ENCODE results near the gene MYO1E.
"Not testable (repeated sequence)": the region's sequence is repeated elsewhere in the genome, so short reads cannot be mapped to it uniquely, and the experiment has no call there.

MYO1E gene

DNA sequence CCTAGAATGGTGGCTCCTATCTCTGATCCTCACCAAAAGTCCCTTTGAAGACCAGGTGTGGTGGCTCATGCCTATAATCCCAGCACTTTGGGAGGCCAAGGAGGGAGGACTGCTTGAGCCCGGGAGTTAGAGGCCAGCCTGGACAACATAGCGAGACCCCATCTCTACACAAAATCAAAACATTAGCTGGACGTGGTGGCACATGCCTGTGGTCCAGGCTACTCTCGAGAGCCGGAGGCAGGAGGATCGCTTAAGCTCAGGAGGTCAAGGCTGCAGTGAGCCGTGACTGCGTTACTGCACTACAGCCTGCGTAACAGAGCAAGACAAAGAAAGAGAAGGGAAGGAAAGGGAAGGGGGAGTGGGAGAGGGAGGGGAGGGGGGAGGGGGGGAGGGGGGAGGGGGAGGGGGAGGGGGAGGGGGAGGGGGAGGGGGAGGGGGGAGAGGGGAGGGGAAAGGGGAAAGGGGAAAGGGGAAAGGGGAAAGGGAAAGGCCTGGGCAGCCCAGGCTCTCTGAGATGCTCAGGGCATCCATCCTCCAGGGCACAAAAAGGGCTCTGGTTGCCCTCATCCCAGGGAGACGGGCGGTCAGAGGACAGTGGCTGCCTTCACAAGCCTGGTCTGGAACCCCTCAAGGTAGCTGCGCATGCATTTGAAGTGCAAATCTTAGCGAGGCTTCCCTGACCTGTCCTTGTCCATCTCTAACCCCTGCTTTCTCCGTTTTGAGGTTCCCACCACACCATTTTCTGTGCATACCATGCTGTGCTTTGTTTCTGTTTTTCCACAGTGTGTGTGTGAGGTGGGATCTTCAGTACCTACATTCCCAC is 89.9 kb downstream of the MYO1E start:
- Histone ChIP-seq H3K36me3 (ENCODE audit: control insufficient read depth in 1 of 2, insufficient read depth in 2 of 2, low read length in 2 of 2) (no peaks in the 10 kb centered on the region), H3K27ac (ENCODE audit: low read depth, low read length) (peak overlapping the region; percentile 1), H3K4me3 (ENCODE audit: low read depth in 1 of 2, low read length in 2 of 2) (no peak overlapping the region), H3K27me3 (ENCODE audit: control insufficient read depth in 1 of 2, insufficient read depth in 2 of 2, low read length in 2 of 2) (no peaks in the 10 kb centered on the region), H3K4me1 (ENCODE audit: control insufficient read depth in 1 of 2, insufficient read depth in 2 of 2, low read length in 2 of 2) (peaks cover 31 to 40% of the 10 kb centered on the region in 2 donors), H3K9me3 (ENCODE audit: control insufficient read depth in 1 of 2, low read length in 2 of 2) (no peaks in the 10 kb centered on the region), H3K9ac (ENCODE audit: low read depth in 1 of 2, low read length in 2 of 2) (peak overlapping the region in 1 of 2 donors; percentile 4)

DNA sequence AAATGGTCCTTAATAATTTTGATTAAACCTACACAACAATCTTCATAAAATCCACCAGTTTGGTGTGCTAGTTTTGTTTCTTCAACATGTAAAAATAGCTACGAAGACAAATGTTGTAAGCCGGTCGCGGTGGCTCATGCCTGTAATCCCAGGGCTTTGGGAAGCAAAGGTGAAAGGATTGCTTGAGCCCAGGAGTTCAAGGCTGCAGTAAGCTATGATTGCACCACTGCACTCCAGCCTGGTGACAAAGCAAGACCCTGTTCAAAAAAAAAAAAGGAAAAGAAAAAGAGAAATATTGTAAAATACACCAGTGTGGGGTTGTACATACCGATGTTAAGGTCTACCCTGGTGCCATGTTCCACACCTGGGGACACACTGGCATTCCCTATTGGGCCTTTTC is 91.0 kb downstream of the MYO1E start:
- H3K4me1 ChIP-seq (ENCODE audit: control insufficient read depth in 1 of 2, insufficient read depth in 2 of 2, low read length in 2 of 2) = peaks cover 37 to 50% of the 10 kb centered on the region in 2 donors
- H3K36me3 ChIP-seq (ENCODE audit: control insufficient read depth in 1 of 2, insufficient read depth in 2 of 2, low read length in 2 of 2) = no peaks in the 10 kb centered on the region
- no peak overlapping the region for H3K4me3 ChIP-seq (ENCODE audit: low read depth in 1 of 2, low read length in 2 of 2)
- no peak overlapping the region for H3K9ac ChIP-seq (ENCODE audit: low read depth in 1 of 2, low read length in 2 of 2)
- no peak overlapping the region for H3K27ac ChIP-seq (ENCODE audit: low read depth, low read length)
- H3K27me3 ChIP-seq (ENCODE audit: control insufficient read depth in 1 of 2, insufficient read depth in 2 of 2, low read length in 2 of 2) = no peaks in the 10 kb centered on the region
- no peaks in the 10 kb centered on the region for H3K9me3 ChIP-seq (ENCODE audit: control insufficient read depth in 1 of 2, low read length in 2 of 2)

DNA sequence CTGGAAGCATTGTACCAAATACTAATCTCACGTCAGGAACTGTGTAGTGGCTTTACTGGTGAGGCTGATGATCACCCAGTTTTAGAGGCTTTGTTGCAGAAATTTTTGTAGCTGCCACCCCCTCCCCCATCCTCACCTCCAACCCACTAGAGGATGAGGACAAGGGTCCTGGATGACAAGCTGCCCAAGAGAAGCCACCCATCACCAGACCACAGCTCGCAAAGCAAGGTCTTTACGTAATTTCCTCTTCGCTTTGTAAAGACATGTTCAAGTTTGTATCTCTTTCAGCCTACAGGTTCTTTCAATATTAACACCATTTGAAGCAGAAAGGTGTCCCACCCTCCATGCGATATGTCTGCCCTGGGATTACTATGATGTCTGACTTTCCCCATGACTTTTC is 91.8 kb downstream of the MYO1E start:
- Histone ChIP-seq H3K9ac (ENCODE audit: low read depth in 1 of 2, low read length in 2 of 2) (no peak overlapping the region), H3K36me3 (ENCODE audit: control insufficient read depth in 1 of 2, insufficient read depth in 2 of 2, low read length in 2 of 2) (no peaks in the 10 kb centered on the region), H3K4me1 (ENCODE audit: control insufficient read depth in 1 of 2, insufficient read depth in 2 of 2, low read length in 2 of 2) (peaks cover 38 to 51% of the 10 kb centered on the region in 2 donors), H3K27me3 (ENCODE audit: control insufficient read depth in 1 of 2, insufficient read depth in 2 of 2, low read length in 2 of 2) (no peaks in the 10 kb centered on the region), H3K9me3 (ENCODE audit: control insufficient read depth in 1 of 2, low read length in 2 of 2) (no peaks in the 10 kb centered on the region), H3K4me3 (ENCODE audit: low read depth in 1 of 2, low read length in 2 of 2) (no peak overlapping the region), H3K27ac (ENCODE audit: low read depth, low read length) (no peak overlapping the region)

DNA sequence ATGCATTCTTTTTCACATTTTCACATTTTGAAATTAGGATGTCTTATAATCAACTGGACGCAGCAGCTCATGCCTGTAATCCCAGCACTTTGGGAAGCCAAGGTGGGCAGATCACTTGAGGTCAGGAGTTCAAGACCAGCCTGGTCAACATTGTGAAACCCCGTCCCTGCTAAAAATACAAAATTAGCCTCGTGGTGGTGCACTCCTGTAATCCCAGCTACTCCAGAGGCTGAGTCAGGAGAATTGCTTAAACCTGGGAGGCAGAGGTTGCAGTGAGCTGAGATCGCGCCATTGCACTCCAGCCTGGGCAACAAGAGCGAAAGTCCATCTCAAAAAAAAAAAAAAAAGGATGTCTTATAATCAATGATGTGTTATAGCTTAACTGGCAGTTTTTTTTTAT is 92.4 kb downstream of the MYO1E start:
- H3K4me1 ChIP-seq (ENCODE audit: control insufficient read depth in 1 of 2, insufficient read depth in 2 of 2, low read length in 2 of 2) = peaks cover 42 to 54% of the 10 kb centered on the region in 2 donors
- not testable (repeated sequence) for H3K4me3 ChIP-seq (ENCODE audit: low read depth in 1 of 2, low read length in 2 of 2); H3K27ac ChIP-seq (ENCODE audit: low read depth, low read length); H3K9me3 ChIP-seq (ENCODE audit: control insufficient read depth in 1 of 2, low read length in 2 of 2); H3K27me3 ChIP-seq (ENCODE audit: control insufficient read depth in 1 of 2, insufficient read depth in 2 of 2, low read length in 2 of 2); H3K36me3 ChIP-seq (ENCODE audit: control insufficient read depth in 1 of 2, insufficient read depth in 2 of 2, low read length in 2 of 2); H3K9ac ChIP-seq (ENCODE audit: low read depth in 1 of 2, low read length in 2 of 2)

DNA sequence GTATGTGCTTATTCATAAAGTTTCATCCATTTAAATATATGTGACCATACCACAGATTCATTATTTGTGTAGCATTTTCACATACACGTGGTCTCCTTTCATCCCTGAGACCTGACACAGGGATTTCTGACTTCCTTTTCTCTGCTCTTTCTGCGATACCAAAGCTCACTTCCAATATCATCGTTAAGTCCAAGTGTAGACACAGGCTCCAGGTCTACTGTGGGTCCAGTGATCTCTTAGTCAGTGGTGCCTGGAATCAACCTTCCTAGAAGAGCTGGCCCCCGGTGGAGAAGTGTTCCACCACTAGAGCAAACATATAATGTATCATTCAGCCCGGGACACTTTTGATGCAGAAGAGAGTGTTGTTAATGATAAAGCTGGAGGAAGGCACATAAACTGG is 93.6 kb downstream of the MYO1E start:
- Histone ChIP-seq H3K27ac (ENCODE audit: low read depth, low read length) (no peak overlapping the region), H3K4me1 (ENCODE audit: control insufficient read depth in 1 of 2, insufficient read depth in 2 of 2, low read length in 2 of 2) (peaks cover 48 to 60% of the 10 kb centered on the region in 2 donors), H3K36me3 (ENCODE audit: control insufficient read depth in 1 of 2, insufficient read depth in 2 of 2, low read length in 2 of 2) (no peaks in the 10 kb centered on the region), H3K9ac (ENCODE audit: low read depth in 1 of 2, low read length in 2 of 2) (no peak overlapping the region), H3K9me3 (ENCODE audit: control insufficient read depth in 1 of 2, low read length in 2 of 2) (no peaks in the 10 kb centered on the region), H3K4me3 (ENCODE audit: low read depth in 1 of 2, low read length in 2 of 2) (no peak overlapping the region), H3K27me3 (ENCODE audit: control insufficient read depth in 1 of 2, insufficient read depth in 2 of 2, low read length in 2 of 2) (no peaks in the 10 kb centered on the region)

DNA sequence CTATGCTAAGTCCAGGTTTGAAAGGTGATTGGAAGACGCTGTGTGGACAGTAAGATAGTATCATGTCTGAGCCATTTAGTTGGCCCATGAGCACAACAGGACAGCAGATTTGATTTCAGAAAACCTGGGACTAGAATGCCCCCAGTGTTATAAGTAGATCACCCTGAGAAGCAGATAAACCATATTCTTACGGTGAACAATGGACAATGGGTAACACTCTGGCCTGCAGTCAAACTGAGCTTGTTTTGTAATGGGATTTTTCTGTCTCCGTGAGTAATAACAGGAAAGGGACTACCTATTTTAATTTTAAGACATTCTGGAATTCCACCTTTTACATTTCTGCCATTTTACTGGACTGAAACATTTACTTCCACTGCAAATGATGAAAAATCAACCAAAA is 94.6 kb downstream of the MYO1E start:
- Histone ChIP-seq H3K27ac (ENCODE audit: low read depth, low read length) (no peak overlapping the region), H3K27me3 (ENCODE audit: control insufficient read depth in 1 of 2, insufficient read depth in 2 of 2, low read length in 2 of 2) (no peaks in the 10 kb centered on the region), H3K9ac (ENCODE audit: low read depth in 1 of 2, low read length in 2 of 2) (no peak overlapping the region), H3K4me3 (ENCODE audit: low read depth in 1 of 2, low read length in 2 of 2) (no peak overlapping the region), H3K4me1 (ENCODE audit: control insufficient read depth in 1 of 2, insufficient read depth in 2 of 2, low read length in 2 of 2) (peaks cover 43 to 60% of the 10 kb centered on the region in 2 donors), H3K9me3 (ENCODE audit: control insufficient read depth in 1 of 2, low read length in 2 of 2) (no peaks in the 10 kb centered on the region), H3K36me3 (ENCODE audit: control insufficient read depth in 1 of 2, insufficient read depth in 2 of 2, low read length in 2 of 2) (no peaks in the 10 kb centered on the region)

DNA sequence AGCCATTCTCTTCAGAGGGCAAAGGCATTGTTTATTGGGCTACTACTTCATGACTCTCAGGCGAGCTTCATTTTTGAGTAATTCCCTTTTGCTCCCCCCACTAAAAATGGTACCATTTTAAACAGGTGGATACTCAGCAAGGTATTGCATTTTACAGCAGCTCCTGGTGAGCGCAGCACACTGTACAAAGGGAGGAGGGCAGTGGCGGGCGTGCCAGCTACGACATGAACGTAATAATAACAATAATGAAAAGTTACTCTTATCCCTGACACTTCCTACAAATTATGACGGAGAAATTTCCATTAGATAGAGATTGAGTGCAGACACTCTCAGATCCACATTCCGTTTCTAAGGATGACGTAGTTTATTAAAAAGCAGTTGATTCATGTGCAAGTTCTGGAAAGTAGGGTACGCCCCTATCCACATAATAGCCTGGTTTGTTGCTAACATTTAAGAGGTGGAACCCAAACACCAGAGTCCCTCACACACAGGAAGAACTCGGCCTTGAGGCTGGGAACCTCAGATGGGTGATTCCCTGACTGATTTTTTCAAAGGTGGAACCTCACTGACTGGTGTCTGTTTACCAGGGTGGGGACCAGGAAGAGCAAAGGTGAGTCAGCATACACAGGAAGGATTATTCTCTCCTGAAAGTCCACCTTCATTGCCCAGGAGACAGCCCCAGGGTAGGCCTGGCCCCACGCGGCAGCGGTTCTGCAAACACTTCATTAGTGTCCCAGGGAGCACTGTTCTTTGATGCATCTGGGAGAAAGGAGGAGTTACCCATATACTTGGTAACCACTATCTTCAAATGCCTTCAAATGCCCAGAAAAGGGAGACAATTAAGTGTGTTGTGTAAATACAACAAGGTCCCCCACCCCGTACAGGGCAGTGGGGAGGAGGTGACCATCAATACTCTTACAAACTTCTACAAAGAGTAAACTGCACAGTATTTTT is 96.2 kb downstream of the MYO1E start:
- Histone ChIP-seq H3K27me3 (ENCODE audit: control insufficient read depth in 1 of 2, insufficient read depth in 2 of 2, low read length in 2 of 2) (no peaks in the 10 kb centered on the region), H3K27ac (ENCODE audit: low read depth, low read length) (no peak overlapping the region), H3K36me3 (ENCODE audit: control insufficient read depth in 1 of 2, insufficient read depth in 2 of 2, low read length in 2 of 2) (no peaks in the 10 kb centered on the region), H3K9ac (ENCODE audit: low read depth in 1 of 2, low read length in 2 of 2) (peak overlapping the region in 1 of 2 donors; percentile 32), H3K4me1 (ENCODE audit: control insufficient read depth in 1 of 2, insufficient read depth in 2 of 2, low read length in 2 of 2) (peaks cover 41 to 73% of the 10 kb centered on the region in 2 donors), H3K9me3 (ENCODE audit: control insufficient read depth in 1 of 2, low read length in 2 of 2) (no peaks in the 10 kb centered on the region), H3K4me3 (ENCODE audit: low read depth in 1 of 2, low read length in 2 of 2) (no peak overlapping the region)

DNA sequence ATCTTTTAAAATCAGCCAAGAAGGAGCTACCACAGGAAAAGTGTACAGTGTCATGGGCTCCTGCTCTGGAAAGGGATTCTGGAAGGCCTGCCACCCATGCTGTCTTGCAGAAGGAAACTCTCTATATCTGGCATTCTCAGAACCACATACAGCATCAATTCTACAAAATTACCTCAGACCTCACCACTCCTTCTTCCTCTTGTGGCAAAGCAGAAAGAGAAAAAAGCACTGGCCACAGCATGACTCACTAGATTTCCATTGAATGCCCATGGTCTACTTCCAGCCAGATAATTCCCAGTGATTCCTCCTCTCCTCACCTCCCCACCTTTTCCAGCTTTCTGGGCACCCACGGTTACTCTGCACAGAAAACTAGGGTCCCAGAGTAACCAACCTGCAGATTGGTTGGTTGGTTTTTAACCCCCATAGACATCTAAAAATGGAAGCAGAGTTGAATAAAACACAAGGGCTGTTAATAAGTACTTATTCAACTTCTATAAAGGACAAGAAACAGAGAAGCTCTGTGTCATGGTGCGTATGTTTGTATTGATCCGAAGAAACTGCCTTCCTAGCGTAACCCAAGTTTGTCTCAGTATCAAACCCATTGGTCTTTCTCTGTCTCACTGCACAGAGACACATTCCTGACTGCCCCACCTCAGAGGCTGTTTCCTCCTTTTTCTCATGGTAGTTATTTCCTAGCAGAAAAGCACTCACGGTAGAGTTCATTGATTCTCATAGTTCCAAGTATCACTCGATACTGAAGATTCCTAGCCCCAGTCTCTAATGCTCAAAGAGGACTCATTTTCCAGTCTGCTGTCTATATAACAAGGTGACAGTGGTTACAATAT is 98.3 kb downstream of the MYO1E start:
- Histone ChIP-seq H3K4me3 (ENCODE audit: low read depth in 1 of 2, low read length in 2 of 2) (no peak overlapping the region), H3K27ac (ENCODE audit: low read depth, low read length) (no peak overlapping the region), H3K4me1 (ENCODE audit: control insufficient read depth in 1 of 2, insufficient read depth in 2 of 2, low read length in 2 of 2) (peaks cover 41 to 71% of the 10 kb centered on the region in 2 donors), H3K27me3 (ENCODE audit: control insufficient read depth in 1 of 2, insufficient read depth in 2 of 2, low read length in 2 of 2) (no peaks in the 10 kb centered on the region), H3K9ac (ENCODE audit: low read depth in 1 of 2, low read length in 2 of 2) (no peak overlapping the region), H3K36me3 (ENCODE audit: control insufficient read depth in 1 of 2, insufficient read depth in 2 of 2, low read length in 2 of 2) (no peaks in the 10 kb centered on the region), H3K9me3 (ENCODE audit: control insufficient read depth in 1 of 2, low read length in 2 of 2) (no peaks in the 10 kb centered on the region)

DNA sequence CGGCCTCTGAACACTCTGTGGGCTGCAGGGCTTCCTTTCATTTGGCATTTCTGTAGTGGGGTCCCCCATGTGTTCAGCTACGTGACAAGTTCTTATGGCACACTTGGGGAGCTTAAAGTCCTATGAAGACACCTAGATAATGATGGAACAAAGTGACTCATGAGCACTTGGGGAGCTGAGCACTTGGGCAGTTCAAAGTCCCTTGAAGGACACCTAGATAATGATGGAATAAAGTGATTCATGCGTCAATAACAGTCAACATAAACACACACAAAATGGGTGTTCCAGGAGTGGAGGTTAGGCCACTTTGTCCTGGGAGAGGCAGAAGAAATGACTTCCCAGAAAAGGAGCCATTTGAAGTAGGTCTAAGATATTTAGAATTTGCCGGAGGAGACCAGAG is 99.4 kb downstream of the MYO1E start:
- Histone ChIP-seq H3K4me1 (ENCODE audit: control insufficient read depth in 1 of 2, insufficient read depth in 2 of 2, low read length in 2 of 2) (peaks cover 34 to 65% of the 10 kb centered on the region in 2 donors), H3K9ac (ENCODE audit: low read depth in 1 of 2, low read length in 2 of 2) (no peak overlapping the region)

More for the DNA sequence above, 99.4 kb downstream of the MYO1E start:
- H3K27me3 ChIP-seq (ENCODE audit: control insufficient read depth in 1 of 2, insufficient read depth in 2 of 2, low read length in 2 of 2) = no peaks in the 10 kb centered on the region
- H3K4me3 ChIP-seq (ENCODE audit: low read depth in 1 of 2, low read length in 2 of 2) = peak overlapping the region in 1 of 2 donors; percentile 11
- no peaks in the 10 kb centered on the region for H3K9me3 ChIP-seq (ENCODE audit: control insufficient read depth in 1 of 2, low read length in 2 of 2)
- peak overlapping the region; percentile 7 for H3K27ac ChIP-seq (ENCODE audit: low read depth, low read length)
- H3K36me3 ChIP-seq (ENCODE audit: control insufficient read depth in 1 of 2, insufficient read depth in 2 of 2, low read length in 2 of 2) = peaks cover 0 to 3% of the 10 kb centered on the region in 2 donors

All from duodenal mucosa (tissue), 2 donors.